Breast epithelium (tissue), 3 donors: ENCODE measurements around the gene PPP1CA.

Source experiments
- CTCF ChIP-seq, 3 donors: fragments of 450-650 bp; IDR thresholded peaks; one replicate each; pipeline ENCODE4 v1.5.1; 2016 to 2017; ENCODE audit warnings: antibody characterized with exemption in 3 of 3, mild to moderate bottlenecking in 3 of 3, moderate library complexity in 3 of 3
- POLR2A ChIP-seq: fragments of 450-650 bp; IDR thresholded peaks from one replicate; pipeline ENCODE4 v1.6.1; 2016; ENCODE audit warnings: antibody characterized with exemption, mild to moderate bottlenecking, moderate library complexity
- POLR2AphosphoS5 ChIP-seq, 3 donors: sonication (generic); formaldehyde crosslinking; IDR thresholded peaks; one replicate each; pipeline ENCODE4 v1.6.1; 2017; ENCODE audit warnings: antibody characterized with exemption in 3 of 3

DNA sequence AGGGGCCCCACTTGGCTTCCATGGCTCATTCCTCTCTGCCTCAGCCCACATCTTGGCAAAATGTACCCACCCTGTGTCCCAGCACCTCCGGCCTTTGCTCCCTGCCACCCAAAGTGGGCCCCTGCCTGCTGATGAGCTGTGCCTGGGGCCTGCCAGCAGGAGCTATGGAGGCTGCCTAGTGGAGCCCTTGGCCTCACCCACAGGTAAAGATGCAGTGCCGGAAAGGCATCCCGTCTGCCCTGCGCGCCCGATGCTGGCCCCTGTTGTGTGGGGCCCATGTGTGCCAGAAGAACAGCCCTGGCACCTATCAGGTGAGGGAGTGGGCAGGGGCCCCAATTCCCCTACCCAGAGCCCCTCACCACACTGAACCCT is 3.5 kb upstream of the PPP1CA start:
- TF ChIP-seq CTCF (IDR thresholded peaks at IDR 0.05) = no peak
- TF ChIP-seq POLR2AphosphoS5 (IDR thresholded peaks at IDR 0.05) = no peak
- TF ChIP-seq POLR2A = no peak
